Caki2 (cell line): ENCODE results near the gene GCNT2. TPM values are rescaled to one million over a fixed set of nuclear protein-coding genes. Genes with fewer than 3 reads are reported as not detected.
"Not testable (repeated sequence)": the region's sequence is repeated elsewhere in the genome, so short reads cannot be mapped to it uniquely, and the experiment has no call there.

Experiments
- DNase-seq: peaks from one replicate; pipeline ENCODE4 v3.0.0-alpha.2; 2015; ENCODE audit warnings: low read depth
- in situ Hi-C: cut with HindIII; loops from 2 replicates; pipeline ENCODE4 v1.10.0; 2016; ENCODE audit warnings: low sequenced_read_pairs, low pct_unique_long_range_greater_than_20kb, mixed read lengths
- total RNA-seq: library from RNA; depleted of rRNA; stranded (reverse); fragments of >200 nt; shearing (Covaris generic); gene quantifications from 2 replicates; pipeline ENCODE4 v1.2.3, GENCODE V29; 2014; ENCODE audit warnings: low replicate concordance

The GCNT2 gene
- total RNA-seq, 1 experiment from 2014 or later: 43.9 TPM

GRCh38 chr6:10588562-10589428 lies 67.6 kb downstream of the GCNT2 start:
- no peak for DNase-seq
- in situ Hi-C loops: no loop called here

GRCh38 chr6:10589429-10589727 lies 68.2 kb downstream of the GCNT2 start:
- DNase-seq: no peak
- in situ Hi-C loops: no loop called here

- in situ Hi-C loops: no loop called here
- no peak for DNase-seq
Measured at GRCh38 chr6:10589983-10590382, 68.8 kb downstream of the GCNT2 start.

GRCh38 chr6:10591422-10592160 lies 70.4 kb downstream of the GCNT2 start:
- in situ Hi-C loops: no loop called here
- no peak for DNase-seq

- in situ Hi-C loops: no loop called here
- no peak for DNase-seq
Measured at GRCh38 chr6:10595731-10596664, 74.8 kb downstream of the GCNT2 start.

GRCh38 chr6:10597499-10598001 lies 76.4 kb downstream of the GCNT2 start:
- DNase-seq: no peak
- in situ Hi-C loops: no loop called here

- DNase-seq: no peak
- in situ Hi-C loops: no loop called here
Measured at GRCh38 chr6:10598084-10598960, 77.2 kb downstream of the GCNT2 start.

GRCh38 chr6:10599046-10599445 lies 77.9 kb downstream of the GCNT2 start:
- DNase-seq: no peak
- in situ Hi-C loops: no loop called here

GRCh38 chr6:10600681-10601080 lies 79.5 kb downstream of the GCNT2 start:
- DNase-seq, in situ Hi-C loops: not testable (repeated sequence)

- no peak for DNase-seq
- in situ Hi-C loops: no loop called here
Measured at GRCh38 chr6:10603219-10603618, 82.1 kb downstream of the GCNT2 start.

- in situ Hi-C loops: no loop called here
- DNase-seq: no peak
Measured at GRCh38 chr6:10609038-10609437, 87.9 kb downstream of the GCNT2 start.

GRCh38 chr6:10610289-10610688 lies 89.1 kb downstream of the GCNT2 start:
- no peak for DNase-seq
- in situ Hi-C loops: loop anchor here (5.0 kb wide), 1 partner anchor 98 kb away; no protein-coding TSS in a partner anchor

- no peak for DNase-seq
- in situ Hi-C loops: loop anchor here (5.0 kb wide), 1 partner anchor 100 kb away; no protein-coding TSS in a partner anchor
Measured at GRCh38 chr6:10612161-10612560, 91.0 kb downstream of the GCNT2 start.

GRCh38 chr6:10613077-10613476 lies 91.9 kb downstream of the GCNT2 start:
- in situ Hi-C loops: loop anchor here (5.0 kb wide), 1 partner anchor 101 kb away; no protein-coding TSS in a partner anchor
- DNase-seq: peak; percentile 25

GRCh38 chr6:10613723-10614122 lies 92.6 kb downstream of the GCNT2 start:
- DNase-seq: no peak
- in situ Hi-C loops: loop anchor here (5.0 kb wide), 1 partner anchor 101 kb away; no protein-coding TSS in a partner anchor

- in situ Hi-C loops: no loop called here
- no peak for DNase-seq
Measured at GRCh38 chr6:10615675-10616074, 94.5 kb downstream of the GCNT2 start.

GRCh38 chr6:10616266-10616665 lies 95.1 kb downstream of the GCNT2 start:
- DNase-seq, in situ Hi-C loops: not testable (repeated sequence)
